ENCODE measurements around the gene ATP1A2. TPM values are rescaled to one million over a fixed set of nuclear protein-coding genes. Genes with fewer than 3 reads are reported as not detected.
A peak's percentile ranks its signal among the peaks of the same experiment; 100 is the strongest.

ATP1A2 gene
- total RNA-seq, 1 donor from 2014 or later = 5.6 TPM

DNA sequence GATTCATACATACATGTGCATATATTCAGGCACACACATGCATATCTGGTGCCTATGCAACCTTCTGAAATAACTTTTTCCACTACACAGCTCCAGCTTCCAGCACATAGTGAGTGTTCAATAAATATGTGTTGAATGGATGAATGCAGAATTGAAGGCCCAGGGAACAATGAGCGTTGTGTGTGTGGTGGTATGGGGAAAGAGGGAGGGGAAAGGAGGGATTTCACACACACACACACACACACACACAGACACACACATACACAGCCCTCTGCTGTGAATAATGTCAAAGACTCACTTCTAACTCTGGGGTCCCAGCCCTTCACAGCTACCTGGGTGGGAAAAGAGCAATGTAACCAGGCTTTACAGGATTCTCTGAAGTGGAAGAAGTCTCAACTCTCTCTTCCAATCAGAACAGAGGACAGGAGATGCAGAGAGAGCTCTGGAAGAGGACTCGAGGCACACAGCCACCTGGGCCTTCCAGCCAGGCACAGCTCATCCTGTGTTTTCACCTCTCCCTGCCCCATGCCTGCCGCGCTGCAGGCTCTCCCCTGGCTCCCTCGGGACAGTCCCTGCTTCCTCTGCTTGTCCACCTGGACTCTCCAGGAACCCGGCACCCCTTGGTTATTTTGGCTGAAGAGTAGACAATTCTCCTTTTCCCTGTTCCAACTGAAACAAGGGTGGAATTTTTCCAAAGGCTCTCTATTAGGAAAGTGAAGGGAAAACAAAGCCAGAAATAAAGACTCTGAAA is 11.7 kb upstream of the ATP1A2 start:
- H3K36me3 ChIP-seq = no peaks in the 10 kb centered on the region
- H3K9me3 ChIP-seq = no peaks in the 10 kb centered on the region
- ATAC-seq (no peak), DNase-seq (peak; percentile 30)
- H3K4me3 ChIP-seq = no peak overlapping the region
- H3K27ac ChIP-seq = no peak overlapping the region
- TF ChIP-seq, protein P1, sequence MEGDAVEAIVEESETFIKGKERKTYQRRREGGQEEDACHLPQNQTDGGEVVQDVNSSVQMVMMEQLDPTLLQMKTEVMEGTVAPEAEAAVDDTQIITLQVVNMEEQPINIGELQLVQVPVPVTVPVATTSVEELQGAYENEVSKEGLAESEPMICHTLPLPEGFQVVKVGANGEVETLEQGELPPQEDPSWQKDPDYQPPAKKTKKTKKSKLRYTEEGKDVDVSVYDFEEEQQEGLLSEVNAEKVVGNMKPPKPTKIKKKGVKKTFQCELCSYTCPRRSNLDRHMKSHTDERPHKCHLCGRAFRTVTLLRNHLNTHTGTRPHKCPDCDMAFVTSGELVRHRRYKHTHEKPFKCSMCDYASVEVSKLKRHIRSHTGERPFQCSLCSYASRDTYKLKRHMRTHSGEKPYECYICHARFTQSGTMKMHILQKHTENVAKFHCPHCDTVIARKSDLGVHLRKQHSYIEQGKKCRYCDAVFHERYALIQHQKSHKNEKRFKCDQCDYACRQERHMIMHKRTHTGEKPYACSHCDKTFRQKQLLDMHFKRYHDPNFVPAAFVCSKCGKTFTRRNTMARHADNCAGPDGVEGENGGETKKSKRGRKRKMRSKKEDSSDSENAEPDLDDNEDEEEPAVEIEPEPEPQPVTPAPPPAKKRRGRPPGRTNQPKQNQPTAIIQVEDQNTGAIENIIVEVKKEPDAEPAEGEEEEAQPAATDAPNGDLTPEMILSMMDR (IDR thresholded peaks at IDR 0.05) = no peak
- no peaks in the 10 kb centered on the region for H3K27me3 ChIP-seq
- peaks cover 10% of the 10 kb centered on the region for H3K4me1 ChIP-seq
- intact Hi-C loops (cut with DNase I) = loop anchor here (5.0 kb wide), 1 partner anchor 188 kb away; no protein-coding TSS in a partner anchor

DNA sequence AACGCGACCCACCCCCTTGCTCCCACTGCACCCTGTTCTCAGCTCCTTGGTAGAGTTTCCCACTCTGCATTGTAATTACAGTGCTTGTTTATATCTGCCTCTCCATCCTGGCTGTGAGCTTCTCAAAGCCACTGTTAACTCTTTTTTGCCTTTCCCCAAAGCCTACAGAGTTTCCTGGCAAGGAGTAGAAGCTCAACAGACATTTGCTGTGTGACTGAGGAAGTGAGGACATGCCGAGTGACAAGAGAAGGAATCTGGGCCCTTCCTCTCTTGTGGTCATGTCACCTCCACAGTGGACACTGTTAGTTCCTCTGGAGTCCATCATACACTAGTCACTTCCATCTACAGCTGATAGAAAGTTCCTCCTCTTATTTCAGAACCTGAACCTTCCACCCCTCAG is 11.1 kb upstream of the ATP1A2 start:
- Histone ChIP-seq H3K4me1 (peaks cover 7% of the 10 kb centered on the region), H3K27me3 (no peaks in the 10 kb centered on the region), H3K36me3 (no peaks in the 10 kb centered on the region), H3K9me3 (no peaks in the 10 kb centered on the region), H3K27ac (no peak overlapping the region), H3K4me3 (no peak overlapping the region)
- TF ChIP-seq, protein P1 (IDR thresholded peaks at IDR 0.05) = no peak
- DNase-seq (no peak), ATAC-seq (peak; percentile 48)
- intact Hi-C loops (cut with DNase I) = loop anchor here (5.0 kb wide), 1 partner anchor 188 kb away; no protein-coding TSS in a partner anchor

DNA sequence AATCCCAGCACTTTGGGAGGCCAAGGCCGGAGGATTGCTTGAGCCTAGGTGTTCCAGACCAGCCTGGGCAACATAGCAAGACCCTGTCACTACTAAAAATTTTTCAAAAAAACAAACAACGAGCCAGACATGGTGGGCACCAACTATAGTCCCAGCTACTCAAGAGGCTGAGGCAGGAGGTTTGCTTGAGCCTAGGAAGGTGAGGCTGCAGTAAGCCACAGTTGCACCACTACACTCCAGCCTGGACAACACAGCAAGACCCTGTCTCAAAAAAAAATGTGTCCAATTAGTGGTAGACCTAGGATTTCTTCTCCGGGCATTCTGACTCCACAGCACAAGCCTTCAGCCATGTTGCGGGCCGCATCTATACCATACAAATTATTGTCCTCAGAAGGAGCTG is 10.4 kb upstream of the ATP1A2 start:
- no peaks in the 10 kb centered on the region for H3K27me3 ChIP-seq
- intact Hi-C loops (cut with DNase I) = no loop called here

GRCh38 chr1:160107512-160107911 is 8.0 kb upstream of the ATP1A2 start:
- no peaks in the 10 kb centered on the region for H3K36me3 ChIP-seq
- DNase-seq = no peak
- H3K9me3 ChIP-seq = no peaks in the 10 kb centered on the region
- TF ChIP-seq, protein P1 (IDR thresholded peaks at IDR 0.05) = no peak
- ATAC-seq = no peak
- no peaks in the 10 kb centered on the region for H3K4me1 ChIP-seq
- no peaks in the 10 kb centered on the region for H3K27me3 ChIP-seq
- no peak overlapping the region for H3K27ac ChIP-seq
- intact Hi-C loops (cut with DNase I) = no loop called here
- no peak overlapping the region for H3K4me3 ChIP-seq

More for the DNA sequence above, 10.4 kb upstream of the ATP1A2 start:
- TF ChIP-seq, protein P1 (IDR thresholded peaks at IDR 0.05) = no peak
- Histone ChIP-seq H3K36me3 (no peaks in the 10 kb centered on the region), H3K4me3 (no peak overlapping the region), H3K27ac (no peak overlapping the region), H3K9me3 (no peaks in the 10 kb centered on the region), H3K4me1 (peaks cover 5% of the 10 kb centered on the region)
- ATAC-seq (no peak), DNase-seq (no peak)

DNA sequence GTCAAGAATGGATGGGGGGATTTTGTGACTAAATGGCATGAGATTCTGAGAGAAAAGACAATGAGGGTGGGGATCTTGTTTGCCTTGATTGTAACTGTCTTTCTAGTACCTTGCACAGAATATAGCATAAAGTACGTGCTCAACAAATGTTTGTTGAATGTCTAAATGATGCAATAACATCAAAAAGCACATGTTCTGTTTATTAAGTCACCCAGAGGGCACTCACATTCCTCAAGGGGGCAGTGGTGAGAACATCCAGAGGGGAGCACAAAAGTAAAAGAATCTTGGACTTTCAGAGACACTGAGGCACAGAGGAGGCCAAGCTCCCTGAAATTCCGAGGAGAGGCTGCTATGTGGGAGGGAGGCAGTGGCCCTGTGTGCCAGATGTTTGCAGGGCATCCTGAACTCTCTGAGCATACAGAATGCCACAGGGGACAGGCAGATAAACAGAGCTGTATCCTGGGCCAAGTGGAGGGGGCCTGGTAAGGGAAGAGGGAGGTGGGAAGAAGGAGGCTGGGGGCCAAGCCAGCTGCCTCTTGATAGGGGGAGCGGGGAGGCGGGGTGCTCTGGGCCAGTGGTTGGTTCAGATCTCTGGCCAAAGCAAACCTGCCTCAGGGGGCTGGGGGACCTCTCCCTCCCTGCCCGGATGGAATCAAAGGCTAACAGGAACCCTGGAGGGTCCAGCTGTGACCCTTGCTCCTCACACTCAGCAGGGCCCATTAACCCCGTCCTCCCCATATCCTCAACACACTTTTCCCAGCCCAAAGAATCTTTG is 6.5 kb upstream of the ATP1A2 start:
- H3K4me1 ChIP-seq = no peaks in the 10 kb centered on the region
- TF ChIP-seq, protein P1 (IDR thresholded peaks at IDR 0.05) = peak; percentile 56
- no peaks in the 10 kb centered on the region for H3K36me3 ChIP-seq
- ATAC-seq (peak; percentile 53), DNase-seq (no peak)
- no peak overlapping the region for H3K4me3 ChIP-seq
- H3K9me3 ChIP-seq = no peaks in the 10 kb centered on the region
- H3K27ac ChIP-seq = no peak overlapping the region
- intact Hi-C loops (cut with DNase I) = no loop called here
- H3K27me3 ChIP-seq = no peaks in the 10 kb centered on the region
